DND-41 (cell line): ENCODE results near the gene METAP1D.
"Not testable (repeated sequence)": the region's sequence is repeated elsewhere in the genome, so short reads cannot be mapped to it uniquely, and the experiment has no call there.

ENCODE experiments used
- EZH2 ChIP-seq: IDR thresholded peaks from 3 replicates; pipeline ENCODE4 v1.6.1; 2012; ENCODE audit warnings: borderline replicate concordance, low read depth, mild to moderate bottlenecking, moderate library complexity, low read length, inconsistent platforms; ENCODE audit not compliant: severe bottlenecking
- TF ChIP-seq, protein P1 (sequence below): IDR thresholded peaks from 2 replicates; pipeline ENCODE4 v1.5.1; 2012; ENCODE audit warnings: borderline replicate concordance, low read length, moderate library complexity, mild to moderate bottlenecking; ENCODE audit not compliant: poor library complexity, severe bottlenecking; ENCODE audit errors: extremely low read depth

DNA sequence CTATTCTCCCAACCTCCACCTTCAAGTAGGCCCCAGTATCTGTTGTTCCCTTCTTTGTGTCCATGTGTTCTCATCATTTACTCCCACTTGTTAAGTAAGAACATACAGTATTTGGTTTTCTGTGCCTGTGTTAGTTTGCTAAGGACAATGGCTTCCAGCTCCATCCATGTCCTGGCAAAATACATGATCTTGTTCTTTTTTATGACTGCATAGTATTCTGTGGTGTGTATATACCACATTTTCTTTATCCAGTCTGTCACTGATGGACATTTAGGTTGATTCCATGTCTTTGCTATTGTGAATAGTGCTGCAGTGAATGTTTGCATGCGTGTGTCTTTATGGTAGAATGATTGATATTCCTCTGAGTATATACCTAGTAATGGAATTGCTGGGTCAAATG is 15.8 kb upstream of the METAP1D start:
- TF ChIP-seq, protein P1, sequence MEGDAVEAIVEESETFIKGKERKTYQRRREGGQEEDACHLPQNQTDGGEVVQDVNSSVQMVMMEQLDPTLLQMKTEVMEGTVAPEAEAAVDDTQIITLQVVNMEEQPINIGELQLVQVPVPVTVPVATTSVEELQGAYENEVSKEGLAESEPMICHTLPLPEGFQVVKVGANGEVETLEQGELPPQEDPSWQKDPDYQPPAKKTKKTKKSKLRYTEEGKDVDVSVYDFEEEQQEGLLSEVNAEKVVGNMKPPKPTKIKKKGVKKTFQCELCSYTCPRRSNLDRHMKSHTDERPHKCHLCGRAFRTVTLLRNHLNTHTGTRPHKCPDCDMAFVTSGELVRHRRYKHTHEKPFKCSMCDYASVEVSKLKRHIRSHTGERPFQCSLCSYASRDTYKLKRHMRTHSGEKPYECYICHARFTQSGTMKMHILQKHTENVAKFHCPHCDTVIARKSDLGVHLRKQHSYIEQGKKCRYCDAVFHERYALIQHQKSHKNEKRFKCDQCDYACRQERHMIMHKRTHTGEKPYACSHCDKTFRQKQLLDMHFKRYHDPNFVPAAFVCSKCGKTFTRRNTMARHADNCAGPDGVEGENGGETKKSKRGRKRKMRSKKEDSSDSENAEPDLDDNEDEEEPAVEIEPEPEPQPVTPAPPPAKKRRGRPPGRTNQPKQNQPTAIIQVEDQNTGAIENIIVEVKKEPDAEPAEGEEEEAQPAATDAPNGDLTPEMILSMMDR = not testable (repeated sequence)
- TF ChIP-seq EZH2 = not testable (repeated sequence)
